Measurements from ENCODE around the gene ASTN2.

Gene ASTN2

DNA sequence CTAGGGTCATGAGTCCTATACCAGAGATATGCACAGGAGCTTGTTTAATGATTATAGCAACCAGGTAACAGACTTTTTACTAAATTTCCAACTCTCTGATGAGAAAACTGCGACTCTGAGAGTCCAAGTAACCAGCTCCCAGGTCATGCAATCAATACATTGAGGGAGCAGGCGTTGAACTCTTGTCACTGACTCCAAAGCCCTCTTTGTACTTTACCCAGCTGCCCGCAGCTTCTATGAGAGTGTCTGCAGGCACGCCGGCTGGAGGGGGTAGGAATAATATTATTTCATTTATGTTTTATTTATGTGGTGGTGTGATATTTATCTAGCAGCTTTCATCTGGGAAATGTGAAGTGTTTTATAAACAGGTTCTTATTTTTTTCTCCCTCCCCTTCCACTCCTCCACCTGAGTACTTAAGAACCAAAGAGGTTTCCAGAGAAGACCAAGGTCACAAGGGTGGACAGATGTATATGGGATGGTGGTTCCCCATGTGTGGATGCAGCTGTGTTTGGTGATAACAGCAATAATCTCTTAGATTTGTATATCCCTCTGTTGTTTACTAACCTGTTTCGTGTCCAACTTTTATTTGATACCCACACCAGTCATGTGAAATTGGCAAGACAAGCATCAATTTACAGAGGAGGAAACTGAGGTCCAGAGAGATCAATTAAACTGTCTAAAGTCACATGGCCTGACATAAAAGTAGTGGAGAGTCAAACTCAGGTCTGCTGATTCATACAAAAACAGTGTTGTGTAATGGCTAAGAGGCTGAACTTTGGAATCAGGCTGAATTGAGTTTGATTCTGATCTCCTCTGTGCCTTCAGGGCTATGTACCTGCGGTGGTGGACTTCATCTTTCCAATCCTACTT, 867.9 kb downstream of the ASTN2 start:
- H3K27ac ChIP-seq = no peak overlapping the region
- TF ChIP-seq, protein P1, sequence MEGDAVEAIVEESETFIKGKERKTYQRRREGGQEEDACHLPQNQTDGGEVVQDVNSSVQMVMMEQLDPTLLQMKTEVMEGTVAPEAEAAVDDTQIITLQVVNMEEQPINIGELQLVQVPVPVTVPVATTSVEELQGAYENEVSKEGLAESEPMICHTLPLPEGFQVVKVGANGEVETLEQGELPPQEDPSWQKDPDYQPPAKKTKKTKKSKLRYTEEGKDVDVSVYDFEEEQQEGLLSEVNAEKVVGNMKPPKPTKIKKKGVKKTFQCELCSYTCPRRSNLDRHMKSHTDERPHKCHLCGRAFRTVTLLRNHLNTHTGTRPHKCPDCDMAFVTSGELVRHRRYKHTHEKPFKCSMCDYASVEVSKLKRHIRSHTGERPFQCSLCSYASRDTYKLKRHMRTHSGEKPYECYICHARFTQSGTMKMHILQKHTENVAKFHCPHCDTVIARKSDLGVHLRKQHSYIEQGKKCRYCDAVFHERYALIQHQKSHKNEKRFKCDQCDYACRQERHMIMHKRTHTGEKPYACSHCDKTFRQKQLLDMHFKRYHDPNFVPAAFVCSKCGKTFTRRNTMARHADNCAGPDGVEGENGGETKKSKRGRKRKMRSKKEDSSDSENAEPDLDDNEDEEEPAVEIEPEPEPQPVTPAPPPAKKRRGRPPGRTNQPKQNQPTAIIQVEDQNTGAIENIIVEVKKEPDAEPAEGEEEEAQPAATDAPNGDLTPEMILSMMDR (conservative IDR thresholded peaks at IDR 0.05) = no peak

DNA sequence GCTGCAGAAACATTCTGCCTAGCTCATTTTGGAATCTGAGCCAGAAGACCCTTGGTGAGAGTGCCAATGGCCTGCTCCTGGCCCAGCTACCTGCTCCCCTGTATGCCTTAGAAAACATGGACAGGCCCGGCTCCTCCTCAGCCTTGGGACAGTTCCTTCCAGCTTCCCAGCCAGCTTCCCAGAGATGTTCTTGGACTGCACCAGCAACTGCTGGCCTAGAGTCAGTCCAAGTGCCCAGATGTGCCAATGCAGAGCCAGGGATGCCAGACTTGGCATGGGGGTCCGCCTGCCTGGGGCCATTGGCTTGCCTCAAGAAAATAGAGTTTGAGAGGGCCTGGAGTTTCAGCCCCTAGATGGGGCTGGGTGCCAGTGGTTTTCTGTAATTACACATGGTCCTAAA, 870.0 kb downstream of the ASTN2 start:
- TF ChIP-seq, protein P1 (conservative IDR thresholded peaks at IDR 0.05) = no peak
- no peak overlapping the region for H3K27ac ChIP-seq

DNA sequence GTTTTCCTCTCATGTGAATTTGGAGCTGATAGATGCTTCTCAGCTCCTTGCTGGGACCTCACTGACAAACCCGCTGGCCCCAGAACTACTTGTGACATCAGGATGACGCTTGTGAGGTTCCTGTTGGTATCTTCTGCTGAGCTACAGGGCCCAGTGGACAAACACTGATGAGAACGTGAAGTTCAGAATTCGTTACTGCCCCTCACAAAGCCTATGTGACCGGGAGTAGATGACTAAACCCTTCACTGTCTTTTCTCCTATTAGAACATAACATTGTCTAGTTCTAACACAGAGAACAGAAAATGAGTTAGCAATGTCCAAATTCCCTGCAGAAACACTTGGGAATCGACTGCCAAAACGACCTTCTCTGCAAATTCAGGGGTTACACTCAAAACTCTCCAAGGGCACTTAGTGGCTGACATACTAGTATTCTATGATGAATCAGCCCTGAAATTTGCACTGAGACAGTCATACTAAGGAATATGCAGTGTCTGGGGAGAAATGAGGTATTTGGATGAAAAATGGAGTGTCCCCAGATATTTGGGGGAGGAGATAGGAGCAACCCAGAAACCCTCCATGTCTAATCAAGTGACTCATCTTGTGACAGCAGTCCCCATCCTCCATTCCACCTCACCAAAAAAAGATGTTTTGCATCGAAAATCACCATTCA, 871.0 kb downstream of the ASTN2 start:
- TF ChIP-seq, protein P1 (conservative IDR thresholded peaks at IDR 0.05) = no peak
- no peak overlapping the region for H3K27ac ChIP-seq

DNA sequence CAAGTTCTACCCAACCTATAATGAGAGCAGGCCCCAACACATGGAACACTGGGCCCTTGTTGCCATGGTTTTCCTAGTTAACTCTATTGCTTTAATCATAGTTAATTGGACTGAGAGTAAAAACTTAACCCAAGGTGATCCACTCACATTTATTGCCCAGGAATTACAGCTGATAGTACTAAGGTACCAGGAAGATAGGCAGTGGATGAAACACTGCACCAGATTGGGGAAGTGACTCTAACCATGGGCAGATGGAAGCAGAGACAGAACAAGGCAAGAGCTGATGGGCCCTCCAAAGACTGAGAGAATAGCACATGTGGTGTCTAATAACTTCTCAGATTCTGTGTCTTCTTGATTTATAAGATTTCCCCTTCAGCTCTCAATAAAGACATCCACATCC, 873.5 kb downstream of the ASTN2 start:
- TF ChIP-seq, protein P1 (conservative IDR thresholded peaks at IDR 0.05) = no peak
- no peak overlapping the region for H3K27ac ChIP-seq

DNA sequence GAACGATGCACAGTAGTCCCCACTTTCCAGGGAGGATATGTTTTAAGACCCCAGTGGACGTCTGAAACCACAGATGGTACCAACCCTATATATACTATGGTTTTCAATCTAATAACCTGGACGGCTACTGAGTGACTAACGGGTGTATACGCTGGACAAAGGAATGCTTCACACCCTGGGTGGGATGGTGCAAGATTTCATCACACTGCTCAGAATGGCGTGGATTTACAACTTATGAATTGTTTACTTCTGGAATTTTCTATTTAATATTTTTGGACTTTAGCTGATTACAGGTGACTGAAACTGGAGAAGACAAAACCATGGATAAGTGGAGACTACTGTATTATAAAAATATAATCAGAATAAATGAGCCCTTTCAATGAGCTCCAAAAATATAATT, 875.3 kb downstream of the ASTN2 start:
- no peak overlapping the region for H3K27ac ChIP-seq
- TF ChIP-seq, protein P1 (conservative IDR thresholded peaks at IDR 0.05) = no peak

DNA sequence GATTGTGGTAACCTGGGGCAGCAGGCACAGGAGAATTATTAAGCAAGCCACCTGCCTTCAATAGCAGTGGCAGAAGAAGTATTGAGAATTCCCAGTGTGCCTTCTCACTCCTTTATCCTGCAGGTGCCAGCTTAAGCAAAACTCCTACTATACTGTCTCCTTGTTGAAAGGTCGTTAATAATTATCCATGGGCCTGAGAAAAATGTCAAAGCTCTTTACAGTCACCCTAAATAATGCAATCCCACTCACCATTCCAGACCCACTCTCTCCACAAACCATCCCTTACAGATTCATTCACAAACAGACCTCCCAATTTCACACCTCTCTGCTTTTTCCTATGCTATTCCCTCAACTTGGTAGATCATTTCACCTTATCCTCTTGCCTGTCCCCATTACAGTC, 889.2 kb downstream of the ASTN2 start:
- H3K27ac ChIP-seq = no peak overlapping the region
- TF ChIP-seq, protein P1 (conservative IDR thresholded peaks at IDR 0.05) = no peak

DNA sequence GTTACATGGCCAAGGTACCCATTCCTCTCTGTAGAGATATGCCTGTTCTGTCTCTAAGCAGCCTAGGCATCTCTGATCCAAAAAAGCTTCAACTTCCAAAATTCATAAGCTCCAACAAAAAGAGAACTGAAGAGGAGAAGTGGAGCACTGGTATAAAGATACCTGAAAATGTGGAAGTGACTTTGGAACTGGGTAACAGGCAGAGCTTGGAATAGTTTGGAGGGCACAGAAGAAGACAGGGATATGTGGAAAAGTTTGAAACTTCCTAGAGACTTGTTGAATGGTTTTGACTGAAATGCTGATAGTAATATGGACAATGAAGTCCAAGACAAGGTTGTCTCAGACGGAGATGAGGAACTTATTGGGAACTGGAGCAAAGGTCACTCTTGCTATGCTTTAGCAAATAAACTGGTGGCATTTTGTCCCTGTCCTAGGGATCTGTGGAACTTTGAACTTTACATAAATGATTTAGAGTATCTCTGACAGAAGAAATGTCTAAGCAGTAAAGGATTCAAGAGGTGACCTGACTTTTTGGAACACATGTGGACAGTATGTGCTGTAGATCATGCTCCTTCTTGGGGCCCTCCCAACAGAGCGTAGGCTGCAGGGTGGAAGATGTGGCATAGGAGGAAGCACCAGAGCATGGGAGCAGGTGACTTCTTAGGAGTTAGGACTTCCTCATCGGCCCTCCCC, 889.9 kb downstream of the ASTN2 start:
- TF ChIP-seq, protein P1 (conservative IDR thresholded peaks at IDR 0.05) = no peak
- no peak overlapping the region for H3K27ac ChIP-seq

Data from VCaP (cell line).